ENCODE results near the gene MTF2. TPM values are rescaled to one million over a fixed set of nuclear protein-coding genes. Genes with fewer than 3 reads are reported as not detected.

MTF2 gene
- total and polyA plus RNA-seq, 9 of the 15 experiments (the other 6 are each of a cell fraction or from before 2014, with no cell fraction given): 29.3 to 124 (median 57.7) TPM

DNA sequence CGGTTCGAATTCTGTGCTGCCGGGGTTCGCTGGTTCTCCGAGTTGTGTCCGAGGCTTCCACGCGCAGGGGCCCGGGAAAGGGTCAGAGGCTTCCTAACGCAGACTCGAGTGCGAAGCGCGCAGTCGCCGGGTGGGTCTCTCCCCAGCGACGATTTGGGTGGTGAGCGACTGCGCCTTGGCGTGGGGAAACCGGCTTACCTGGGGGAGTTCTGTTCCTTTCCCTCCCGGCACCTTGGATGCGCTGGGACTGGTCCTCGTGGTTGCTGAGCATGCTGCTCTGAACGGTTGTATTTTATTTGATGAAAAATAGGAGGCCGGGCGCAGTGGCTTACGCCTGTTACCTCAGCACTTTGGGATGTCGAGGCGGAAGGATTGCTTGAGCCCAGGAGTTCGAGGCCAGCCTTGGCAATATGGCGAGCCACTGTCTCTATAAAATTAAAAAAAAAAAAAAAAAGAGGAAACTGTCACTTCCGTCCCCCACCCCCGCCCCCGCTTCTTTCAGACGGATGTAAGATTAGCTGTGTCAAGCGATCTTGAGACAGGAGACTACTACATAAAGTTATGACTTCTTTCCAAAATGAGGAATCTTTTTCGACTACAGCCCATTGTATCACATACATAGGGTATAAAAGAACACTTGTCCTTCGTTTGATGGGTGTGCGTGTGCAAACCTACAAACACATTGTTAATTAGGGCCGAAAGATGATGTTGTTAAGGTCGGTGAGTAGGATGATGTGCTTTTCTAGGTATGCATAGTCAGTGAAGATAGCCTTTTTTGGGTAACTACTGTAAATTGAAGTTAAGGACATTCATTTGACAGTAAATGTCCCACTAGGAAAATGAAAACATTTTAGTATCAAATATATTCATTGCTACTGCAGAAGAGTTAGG is 101.9 kb downstream of the MTF2 start, which contains the start of gene CCDC18 (continued):
- TF ChIP-seq, protein P1, sequence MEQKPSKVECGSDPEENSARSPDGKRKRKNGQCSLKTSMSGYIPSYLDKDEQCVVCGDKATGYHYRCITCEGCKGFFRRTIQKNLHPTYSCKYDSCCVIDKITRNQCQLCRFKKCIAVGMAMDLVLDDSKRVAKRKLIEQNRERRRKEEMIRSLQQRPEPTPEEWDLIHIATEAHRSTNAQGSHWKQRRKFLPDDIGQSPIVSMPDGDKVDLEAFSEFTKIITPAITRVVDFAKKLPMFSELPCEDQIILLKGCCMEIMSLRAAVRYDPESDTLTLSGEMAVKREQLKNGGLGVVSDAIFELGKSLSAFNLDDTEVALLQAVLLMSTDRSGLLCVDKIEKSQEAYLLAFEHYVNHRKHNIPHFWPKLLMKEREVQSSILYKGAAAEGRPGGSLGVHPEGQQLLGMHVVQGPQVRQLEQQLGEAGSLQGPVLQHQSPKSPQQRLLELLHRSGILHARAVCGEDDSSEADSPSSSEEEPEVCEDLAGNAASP (IDR thresholded peaks at IDR 0.05): no peak
- no peak for TF ChIP-seq CBX3 (IDR thresholded peaks at IDR 0.05; ENCODE audit: borderline replicate concordance in 1 of 2, low read length in 2 of 2)
- TF ChIP-seq MTF1 (CRISPR knock-in tag; IDR thresholded peaks at IDR 0.05; ENCODE audit: borderline replicate concordance): no peak
- TF ChIP-seq POLR2H (tag; IDR thresholded peaks at IDR 0.05; ENCODE audit: low read depth): peak; percentile 77
- TF ChIP-seq XRCC3 (IDR thresholded peaks at IDR 0.05): no peak
- peak; percentile 93 for TF ChIP-seq NKRF (IDR thresholded peaks at IDR 0.05; ENCODE audit: borderline replicate concordance)
- peak; percentile 73 for TF ChIP-seq BRD9 (IDR thresholded peaks at IDR 0.05; ENCODE audit: low read depth, partially characterized antibody)
- no peak for TF ChIP-seq SNRNP70 (optimal IDR thresholded peaks at IDR 0.05; ENCODE audit: low read depth, low read length)
- TF ChIP-seq MECOM (CRISPR knock-in tag; IDR thresholded peaks at IDR 0.05): no peak
- no peak for TF ChIP-seq CEBPG (CRISPR knock-in tag; IDR thresholded peaks at IDR 0.05)
- TF ChIP-seq CEBPG (tag; conservative IDR thresholded peaks at IDR 0.05 in 1 of 2, IDR thresholded peaks at IDR 0.05 in 1 of 2): no peak
- TF ChIP-seq ZNF212 (CRISPR knock-in tag; IDR thresholded peaks at IDR 0.05): no peak
- no peak for TF ChIP-seq CREB1 (IDR thresholded peaks at IDR 0.05)
- TF ChIP-seq CREB1 (CRISPR knock-in tag; IDR thresholded peaks at IDR 0.05): no peak
- no peak for TF ChIP-seq ZBTB12 (CRISPR knock-in tag; IDR thresholded peaks at IDR 0.05)
- no peak for TF ChIP-seq GATAD2A (IDR thresholded peaks at IDR 0.05)

Data from K562 (cell line).